Fibroblast of lung (primary cell): Measurements from ENCODE around the gene SAMD13. TPM values are rescaled to one million over a fixed set of nuclear protein-coding genes. Genes with fewer than 3 reads are reported as not detected.

Source experiments
- DNase-seq, 2 donors: peaks; one replicate each; pipeline versions ENCODE4 v3.0.0 to v3.0.0-alpha.2; 2010; ENCODE audit warnings: low read depth in 2 of 2
- H2AFZ ChIP-seq: 2 replicates; pipeline ENCODE4 v1.5.1; 2012; ENCODE audit warnings: low read length, control low read depth, inconsistent platforms
- H3K27ac ChIP-seq: 2 replicates; pipeline ENCODE4 v1.5.1; 2011; ENCODE audit warnings: low read length, control low read depth; ENCODE audit not compliant: insufficient read depth
- H3K27me3 ChIP-seq: 2 replicates; pipeline ENCODE4 v1.5.1; 2011; ENCODE audit warnings: mild to moderate bottlenecking, low read length; ENCODE audit not compliant: control insufficient read depth, insufficient read depth
- H3K36me3 ChIP-seq: 2 replicates; pipeline ENCODE4 v1.5.1; 2011; ENCODE audit warnings: low read length; ENCODE audit not compliant: control insufficient read depth, insufficient read depth
- H3K4me1 ChIP-seq: 2 replicates; pipeline ENCODE4 v1.5.1; 2011; ENCODE audit warnings: low read length; ENCODE audit not compliant: control insufficient read depth, insufficient read depth; ENCODE audit errors: extremely low read depth
- H3K4me2 ChIP-seq: 2 replicates; pipeline ENCODE4 v1.5.1; 2011; ENCODE audit warnings: low read length, control low read depth; ENCODE audit not compliant: insufficient read depth; ENCODE audit errors: extremely low read depth
- H3K4me3 ChIP-seq, 4 experiments: fragments of 200-600 bp in 1 of 4; sonication (generic) in 1 of 4; replicated peaks in 1 of 4; 2 replicates each; pipeline ENCODE4 v1.5.1; 2011 to 2016; ENCODE audit warnings: low read length in 4 of 4, low read depth in 3 of 4, mild to moderate bottlenecking in 3 of 4, control low read depth in 2 of 4, inconsistent platforms in 1 of 4, mixed read lengths in 1 of 4; ENCODE audit not compliant: insufficient read depth in 1 of 4; ENCODE audit errors: control extremely low read depth in 1 of 4
- H3K79me2 ChIP-seq: 2 replicates; pipeline ENCODE4 v1.5.1; 2012; ENCODE audit warnings: mild to moderate bottlenecking, low read length, inconsistent platforms; ENCODE audit not compliant: control insufficient read depth, insufficient read depth
- H3K9ac ChIP-seq: 2 replicates; pipeline ENCODE4 v1.5.1; 2011; ENCODE audit warnings: mild to moderate bottlenecking, low read length, control low read depth; ENCODE audit not compliant: insufficient read depth
- H3K9me3 ChIP-seq: 2 replicates; pipeline ENCODE4 v1.5.1; 2012; ENCODE audit warnings: low read depth, low read length; ENCODE audit not compliant: control insufficient read depth, insufficient read depth
- H4K20me1 ChIP-seq: 2 replicates; pipeline ENCODE4 v1.5.1; 2011; ENCODE audit warnings: low read length; ENCODE audit not compliant: control insufficient read depth, insufficient read depth; ENCODE audit errors: extremely low read depth
- CTCF ChIP-seq, 2 donors: IDR thresholded peaks in 1 of 2; conservative IDR thresholded peaks in 1 of 2; 1 replicate in 1 of 2; 2 replicates in 1 of 2; pipeline ENCODE4 v1.5.1; 2011 to 2012; ENCODE audit warnings: low read length in 2 of 2, control low read depth in 1 of 2, inconsistent platforms in 1 of 2, low read depth in 1 of 2, mild to moderate bottlenecking in 1 of 2
- EZH2 ChIP-seq: IDR thresholded peaks from 2 replicates; pipeline ENCODE4 v1.5.1; 2012; ENCODE audit warnings: low read length, control low read depth, mild to moderate bottlenecking; ENCODE audit errors: missing control alignments
- polyA plus RNA-seq, 2 donors: library from polyadenylated mRNA; depleted of rRNA in 1 of 2; stranded (reverse) in 1 of 2; unstranded in 1 of 2; fragments of >200 nt; gene quantifications; 2 replicates each; pipeline ENCODE4 v1.2.1, GENCODE V29; 2011 to 2012; ENCODE audit warnings: missing spikeins in 1 of 2
- total RNA-seq: library from RNA; depleted of rRNA; stranded (reverse); fragments of >200 nt; gene quantifications from 2 replicates; pipeline ENCODE4 v1.2.1, GENCODE V29; 2014

Gene SAMD13
- total and polyA plus RNA-seq, 2 donors (not counting 1 experiment from before 2014, with no cell fraction given): 0.44 to 2.5 TPM

GRCh38 chr1:84298684-84299535 lies 2.6 kb upstream of the SAMD13 start:
- Histone ChIP-seq H2AFZ (peak overlapping the region; percentile 90), H3K4me3 (peak overlapping the region; percentile 50 to 82 (median 73)), H3K27ac (peak overlapping the region; percentile 66), H3K36me3 (no peaks in the 10 kb centered on the region), H3K27me3 (no peaks in the 10 kb centered on the region), H4K20me1 (no peaks in the 10 kb centered on the region), H3K4me1 (peaks cover 14% of the 10 kb centered on the region), H3K9me3 (no peaks in the 10 kb centered on the region), H3K4me2 (peak overlapping the region; percentile 91), H3K9ac (peak overlapping the region; percentile 66), H3K79me2 (no peaks in the 10 kb centered on the region)
- no peak for TF ChIP-seq EZH2
- DNase-seq: peak; percentile 25 to 29

- DNase-seq: peak; percentile 19 to 27
- H3K79me2 ChIP-seq: no peaks in the 10 kb centered on the region
- H3K9me3 ChIP-seq: no peaks in the 10 kb centered on the region
- peak overlapping the region; percentile 90 for H2AFZ ChIP-seq
- peaks cover 14% of the 10 kb centered on the region for H3K4me1 ChIP-seq
- no peak overlapping the region for H3K9ac ChIP-seq
- no peaks in the 10 kb centered on the region for H3K36me3 ChIP-seq
- H3K4me3 ChIP-seq: peak overlapping the region in 3 of 4 experiments; percentile 50 to 82 (median 79)
- peak overlapping the region; percentile 23 for H3K27ac ChIP-seq
- H3K4me2 ChIP-seq: peak overlapping the region; percentile 91
- H3K27me3 ChIP-seq: no peaks in the 10 kb centered on the region
- H4K20me1 ChIP-seq: no peaks in the 10 kb centered on the region
- TF ChIP-seq CTCF (conservative IDR thresholded peaks at IDR 0.05 in 1 of 2, IDR thresholded peaks at IDR 0.05 in 1 of 2; ENCODE audit: low read depth in 1 of 2, low read length in 2 of 2) (no peak), EZH2 (no peak)
Observed at GRCh38 chr1:84299536-84300170, 1.9 kb upstream of the SAMD13 start.

- Histone ChIP-seq H3K9me3 (no peaks in the 10 kb centered on the region), H3K36me3 (no peaks in the 10 kb centered on the region), H2AFZ (peak overlapping the region; percentile 12), H3K4me3 (peak overlapping the region in 1 of 4 experiments; percentile 41), H3K27ac (peak overlapping the region; percentile 11), H3K4me1 (peaks cover 14% of the 10 kb centered on the region), H4K20me1 (no peaks in the 10 kb centered on the region), H3K27me3 (no peaks in the 10 kb centered on the region), H3K4me2 (no peak overlapping the region), H3K79me2 (no peaks in the 10 kb centered on the region), H3K9ac (no peak overlapping the region)
- TF ChIP-seq CTCF (conservative IDR thresholded peaks at IDR 0.05 in 1 of 2, IDR thresholded peaks at IDR 0.05 in 1 of 2; ENCODE audit: low read depth in 1 of 2, low read length in 2 of 2): no peak
- no peak for TF ChIP-seq EZH2
- no peak for DNase-seq
Observed at GRCh38 chr1:84300501-84300900, 1.0 kb upstream of the SAMD13 start.
